GM12891 (cell line): ENCODE measurements around the gene CD2BP2.

Source experiments
- PAX5 ChIP-seq: IDR thresholded peaks from 2 replicates; pipeline ENCODE4 v1.6.1; 2011; ENCODE audit warnings: low read length, moderate library complexity, mild to moderate bottlenecking; ENCODE audit not compliant: insufficient read depth, severe bottlenecking
- POLR2A ChIP-seq: IDR thresholded peaks from 2 replicates; pipeline ENCODE4 v1.6.1; 2011; ENCODE audit warnings: low read depth, low read length, control low read depth
- POLR2AphosphoS5 ChIP-seq: IDR thresholded peaks from 2 replicates; pipeline ENCODE4 v1.6.1; 2011; ENCODE audit warnings: low read depth, low read length, control low read depth
- TAF1 ChIP-seq: IDR thresholded peaks from 2 replicates; pipeline ENCODE4 v1.6.1; 2011; ENCODE audit warnings: low read depth, low read length, control low read depth

GRCh38 chr16:30397056-30397455 is 41.9 kb upstream of the CD2BP2 start:
- TF ChIP-seq PAX5, result no peak
- TF ChIP-seq POLR2A, result no peak
- no peak for TF ChIP-seq TAF1
- TF ChIP-seq POLR2AphosphoS5, result no peak
